OCI-M2 (cell line): Measurements from ENCODE around the gene KIF23.
"Not testable (repeated sequence)": the region's sequence is repeated elsewhere in the genome, so short reads cannot be mapped to it uniquely, and the experiment has no call there.

Experiments used
- DNase-seq: peaks from one replicate; lab custom pipeline; 2025; ENCODE audit not compliant: unreplicated experiment; lab: John Stamatoyannopoulos, UW

Gene KIF23

GRCh38 chr15:69413822-69414700 lies at the start of gene KIF23:
TSS of gene KIF23 (plus strand) at chr15:69414349. CDS start at chr15:69414466, 117 bp downstream.
- no peak for DNase-seq

DNA sequence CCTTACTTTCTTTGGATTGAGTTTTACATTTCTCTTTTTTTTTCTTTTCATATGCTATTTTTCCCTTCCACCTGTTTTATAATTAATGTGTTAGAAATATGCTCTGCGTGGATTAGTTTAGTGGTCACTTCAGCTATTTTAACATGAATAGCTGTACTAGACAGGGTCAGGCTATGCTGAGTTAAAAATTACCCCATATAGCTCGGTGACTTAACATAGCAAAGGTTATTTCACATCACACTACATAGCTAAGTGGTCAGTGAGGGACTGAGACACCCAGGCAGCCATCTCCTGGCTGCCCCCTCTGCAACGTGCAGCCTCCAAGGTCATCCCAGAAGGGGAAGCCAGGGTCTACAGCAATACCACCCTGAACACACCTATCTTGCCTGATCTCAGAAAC lies 46.9 kb upstream of the KIF23 start:
- DNase-seq: no peak

GRCh38 chr15:69369631-69370030 lies 44.5 kb upstream of the KIF23 start:
- no peak for DNase-seq

DNA sequence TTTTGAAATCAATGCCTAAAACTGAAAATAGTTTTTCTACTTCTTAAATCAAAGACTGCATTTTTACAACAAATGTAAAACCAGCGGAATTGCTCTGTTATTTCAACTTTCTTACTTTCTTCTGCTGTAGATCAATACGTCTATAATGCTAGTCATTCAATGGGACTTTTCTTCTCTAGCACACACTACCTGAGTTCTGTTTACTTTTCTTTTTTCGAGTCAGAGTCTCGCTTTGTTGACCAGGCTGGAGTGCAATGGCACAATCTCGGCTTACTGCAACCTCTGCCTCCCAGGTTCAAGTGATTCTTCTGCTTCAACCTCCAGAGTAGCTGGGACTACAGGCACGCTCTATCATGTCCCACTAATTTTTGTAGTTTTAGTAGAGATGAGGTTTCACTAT lies 40.7 kb upstream of the KIF23 start:
- DNase-seq: no peak

GRCh38 chr15:69375151-69375790 lies 38.9 kb upstream of the KIF23 start:
- no peak for DNase-seq

DNA sequence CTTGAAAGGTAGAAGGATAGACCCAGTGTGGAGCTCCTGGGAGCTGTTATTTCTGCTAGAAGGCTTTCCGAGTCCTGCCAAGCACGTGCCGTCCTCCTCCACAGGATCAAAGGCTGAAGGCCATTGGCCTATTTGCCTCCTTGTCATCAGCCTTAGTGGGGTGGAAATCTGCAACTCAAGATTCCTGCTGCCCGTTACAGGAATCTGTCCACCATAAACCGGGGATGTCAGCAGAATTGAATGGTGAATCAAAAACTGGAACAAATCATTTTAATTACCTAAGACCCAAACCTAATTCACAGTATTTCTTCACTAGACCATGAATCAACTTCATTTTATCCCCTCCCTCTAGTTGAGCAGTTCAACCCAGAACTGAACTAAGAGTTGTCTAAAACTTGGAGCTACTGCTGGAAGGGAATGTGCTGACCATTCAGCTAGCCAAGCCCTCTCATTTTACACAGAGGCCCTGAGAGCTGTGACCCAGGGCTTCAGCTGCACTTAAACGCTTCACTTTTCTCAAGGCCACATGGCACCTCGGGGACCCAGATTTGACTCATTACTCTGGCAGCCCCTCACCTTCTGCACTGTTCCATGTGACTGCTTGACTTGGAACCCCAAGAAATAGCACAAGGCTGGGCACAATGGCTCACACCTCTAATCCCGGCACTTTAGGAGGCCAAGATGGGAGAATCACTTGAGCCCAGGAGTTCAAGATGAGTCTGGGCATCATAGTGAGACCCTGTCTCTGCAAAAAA lies 36.8 kb upstream of the KIF23 start:
- DNase-seq: no peak

- no peak for DNase-seq
Measured at GRCh38 chr15:69380100-69380725, 33.9 kb upstream of the KIF23 start.

GRCh38 chr15:69380726-69381105 lies 33.4 kb upstream of the KIF23 start:
- no peak for DNase-seq

DNA sequence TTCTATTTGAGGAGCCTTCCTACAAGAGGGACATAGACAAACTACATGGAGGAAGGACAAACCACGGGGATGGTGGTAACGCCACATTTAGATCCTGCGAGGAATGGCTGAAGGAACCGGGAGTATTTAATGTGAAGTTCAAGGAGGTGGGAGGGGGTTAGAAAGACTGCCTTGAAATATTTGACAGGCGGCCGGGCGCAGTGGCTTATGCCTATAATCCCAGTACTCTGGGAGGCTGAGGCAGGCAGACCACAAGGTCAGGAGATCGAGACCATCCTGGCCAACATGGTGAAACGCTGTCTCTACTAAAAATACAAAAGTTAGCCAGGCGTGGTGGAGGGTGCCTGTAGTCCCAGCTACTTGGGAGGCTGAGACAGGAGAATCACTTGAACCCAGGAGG lies 32.0 kb upstream of the KIF23 start:
- not testable (repeated sequence) for DNase-seq

DNA sequence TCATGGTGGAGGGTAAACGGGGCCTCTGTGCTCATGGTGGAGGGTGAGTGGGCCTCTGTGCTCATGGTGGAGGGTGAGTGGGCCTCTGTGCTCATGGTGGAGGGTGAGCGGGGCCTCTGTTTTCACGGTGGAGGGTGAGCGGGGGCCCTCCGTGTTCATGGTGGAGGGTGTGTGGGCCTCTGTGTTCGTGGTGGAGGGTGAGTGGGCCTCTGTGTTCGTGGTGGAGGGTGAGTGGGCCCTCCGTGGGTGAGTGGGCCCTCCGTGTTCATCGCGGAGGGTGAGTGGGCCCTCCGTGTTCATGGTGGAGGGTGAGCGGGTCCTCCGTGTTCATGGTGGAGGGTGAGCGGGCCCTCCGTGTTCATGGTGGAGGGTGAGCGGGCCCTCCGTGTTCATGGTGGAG lies 30.1 kb upstream of the KIF23 start:
- not testable (repeated sequence) for DNase-seq

- no peak for DNase-seq
Measured at GRCh38 chr15:69384626-69385598, 29.2 kb upstream of the KIF23 start.

DNA sequence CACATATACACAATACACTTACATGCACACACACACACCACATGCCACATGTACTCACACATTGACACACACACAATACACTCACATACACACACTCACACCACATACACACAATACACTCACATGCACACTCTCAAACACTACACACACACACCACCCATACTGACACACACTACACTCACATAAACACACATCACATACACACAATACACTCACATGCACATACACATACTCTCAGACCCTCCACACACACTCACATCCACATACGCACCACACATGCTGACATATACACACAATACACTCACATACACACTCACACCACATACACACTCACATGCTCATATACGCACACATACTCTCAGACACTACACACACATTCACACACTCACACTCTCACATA lies 28.3 kb upstream of the KIF23 start:
- DNase-seq: no peak

GRCh38 chr15:69386284-69386683 lies 27.9 kb upstream of the KIF23 start:
- DNase-seq: no peak

GRCh38 chr15:69388260-69388705 lies 25.9 kb upstream of the KIF23 start:
- DNase-seq: no peak

DNA sequence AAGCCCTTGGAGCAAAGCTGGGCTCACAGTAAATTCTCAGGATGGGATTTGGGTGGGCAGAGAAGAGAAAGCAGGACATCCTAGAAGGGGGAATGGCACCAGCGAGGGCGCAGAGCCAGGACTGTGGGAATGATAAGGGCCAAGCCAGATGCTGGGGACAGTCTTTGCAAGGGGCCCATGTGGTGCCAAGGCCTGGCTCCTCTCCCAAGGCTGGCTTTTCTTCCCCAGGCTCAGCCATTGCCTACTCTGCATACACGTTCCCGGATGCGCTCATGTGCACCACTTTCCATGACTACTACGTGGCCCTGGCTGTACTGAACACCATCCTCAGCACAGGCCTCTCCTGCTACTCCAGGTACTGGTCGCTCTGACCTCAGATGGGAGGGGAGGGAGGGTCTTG lies 24.7 kb upstream of the KIF23 start:
- no peak for DNase-seq

- no peak for DNase-seq
Measured at GRCh38 chr15:69390575-69390974, 23.6 kb upstream of the KIF23 start.

DNA sequence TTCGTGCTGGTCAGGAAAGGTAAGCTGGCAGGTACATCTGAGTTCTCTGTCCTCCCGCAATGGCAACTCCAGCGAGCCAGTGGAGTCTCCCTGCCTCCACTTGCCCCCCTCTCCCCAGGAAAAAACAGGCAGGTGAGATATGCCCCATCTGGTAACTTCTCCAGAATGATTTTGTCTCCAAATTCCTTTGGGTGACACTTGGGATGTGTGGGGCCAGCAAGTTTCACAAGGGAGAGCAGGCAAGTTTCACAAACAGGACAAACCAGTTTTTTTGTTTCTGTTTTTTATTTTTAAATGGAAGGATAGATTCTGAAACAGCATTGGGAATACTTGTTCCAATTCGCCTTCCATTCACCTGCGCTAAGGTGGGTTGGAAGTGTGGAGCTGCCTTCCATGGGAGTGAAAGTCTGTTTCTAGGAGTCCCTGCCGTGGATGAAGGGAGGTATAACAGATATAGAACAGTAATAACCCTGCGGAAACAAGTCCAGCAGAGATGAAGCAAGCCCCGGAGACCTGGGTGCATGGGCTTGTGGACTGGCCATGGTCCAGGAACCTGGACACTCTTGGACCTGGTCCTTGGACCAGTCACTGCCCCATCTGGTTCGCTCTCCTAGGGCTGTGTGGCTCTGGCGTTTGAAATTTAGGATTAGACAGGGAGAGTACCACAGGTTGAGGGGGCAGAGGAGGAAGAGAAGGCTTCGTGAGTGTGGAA lies 22.9 kb upstream of the KIF23 start:
- DNase-seq: no peak

- no peak for DNase-seq
Measured at GRCh38 chr15:69392352-69392751, 21.8 kb upstream of the KIF23 start.

DNA sequence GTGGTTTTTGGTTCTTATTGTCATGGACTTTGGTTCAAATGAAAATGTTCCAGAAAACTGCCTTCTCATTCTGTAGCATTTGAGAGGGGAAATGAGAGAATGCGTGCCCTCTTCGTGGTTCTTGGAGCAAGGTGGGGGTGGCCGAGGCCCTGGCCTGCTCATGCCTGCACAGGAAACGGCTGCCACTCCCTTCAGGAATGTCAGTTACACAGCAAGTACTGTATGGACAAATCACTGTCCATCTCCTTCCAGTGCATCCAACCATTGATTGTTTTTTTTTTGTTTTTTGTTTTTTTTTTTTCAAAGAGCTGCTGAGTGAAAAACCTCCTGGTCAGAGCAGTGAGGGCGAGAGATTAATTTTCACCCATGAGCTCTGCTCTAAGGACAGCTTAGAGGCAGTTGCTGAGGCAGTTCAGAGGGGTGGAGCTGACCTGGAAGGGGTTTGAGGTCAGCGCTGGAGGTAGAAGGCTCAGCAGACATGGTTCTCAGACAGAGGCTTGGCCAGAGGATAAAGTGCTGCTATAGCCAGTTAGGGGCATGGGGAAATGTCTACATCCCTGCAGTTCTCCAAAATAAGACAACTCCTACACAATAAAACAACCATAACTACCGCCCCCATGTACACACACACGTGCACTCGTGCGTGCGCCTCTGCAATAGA lies 20.2 kb upstream of the KIF23 start:
- DNase-seq: no peak
